ENCODE data around the gene PIGS. TPM values are rescaled to one million over a fixed set of nuclear protein-coding genes. Genes with fewer than 3 reads are reported as not detected.
A peak's percentile ranks its signal among the peaks of the same experiment; 100 is the strongest.

Gene PIGS
- total and polyA plus RNA-seq, 9 of the 15 experiments (the other 6 are each of a cell fraction or from before 2014, with no cell fraction given), result 47.5 to 138 (median 57.6) TPM

GRCh38 chr17:28527181-28527681, 44.1 kb downstream of the PIGS start (continued):
- TF ChIP-seq ZNF280A (IDR thresholded peaks at IDR 0.05; ENCODE audit: low read depth, partially characterized antibody), result no peak
- no peak for TF ChIP-seq ZBTB49 (CRISPR knock-in tag; IDR thresholded peaks at IDR 0.05; ENCODE audit: borderline replicate concordance)
- peak; percentile 84; the same call in 1 of the 2 replicates for TF ChIP-seq STAT5A (IDR thresholded peaks at IDR 0.05; ENCODE audit: borderline replicate concordance, low read length)
- no peak for TF ChIP-seq FIP1L1 (IDR thresholded peaks at IDR 0.05; ENCODE audit: low read depth, low read length, poor library complexity, severe bottlenecking)
- TF ChIP-seq ETV1 (tag; conservative IDR thresholded peaks at IDR 0.05; ENCODE audit: low read depth), result no peak
- no peak for TF ChIP-seq GTF2E2 (tag; IDR thresholded peaks at IDR 0.05)
- TF ChIP-seq ZNF57 (CRISPR knock-in tag; IDR thresholded peaks at IDR 0.05), result no peak
- no peak for TF ChIP-seq REST (IDR thresholded peaks at IDR 0.05; ENCODE audit: borderline replicate concordance)
- TF ChIP-seq REST (CRISPR knock-in tag; IDR thresholded peaks at IDR 0.05; ENCODE audit: low read depth), result no peak
- no peak for TF ChIP-seq NFYB (IDR thresholded peaks at IDR 0.05; ENCODE audit: extremely low read depth, insufficient read length)
- TF ChIP-seq ZC3H4 (CRISPR knock-in tag; IDR thresholded peaks at IDR 0.05; ENCODE audit: borderline replicate concordance), result no peak
- TF ChIP-seq MIER1 (IDR thresholded peaks at IDR 0.05; ENCODE audit: low read depth), result no peak
- no peak for TF ChIP-seq IRF2 (CRISPR knock-in tag; IDR thresholded peaks at IDR 0.05)
- TF ChIP-seq ZNF41 (CRISPR knock-in tag; conservative IDR thresholded peaks at IDR 0.05), result no peak
- TF ChIP-seq ZZZ3 (IDR thresholded peaks at IDR 0.05), result no peak
